K562 (cell line): ENCODE results near the gene RPL10A. TPM values are rescaled to one million over a fixed set of nuclear protein-coding genes. Genes with fewer than 3 reads are reported as not detected.

Experiments used
- CHD2 ChIP-seq: IDR thresholded peaks from 2 replicates; pipeline ENCODE4 v1.6.1; 2011; ENCODE audit warnings: low read depth, low read length
- ERF ChIP-seq: fragments of 450-650 bp; formaldehyde crosslinking; IDR thresholded peaks from 2 replicates; pipeline ENCODE4 v1.4.0; 2020; ENCODE audit warnings: mild to moderate bottlenecking, mixed read lengths
- ESRRA ChIP-seq: fragments of 450-650 bp; IDR thresholded peaks from 2 replicates; pipeline ENCODE4 v1.6.1; 2014; ENCODE audit warnings: low read depth, mild to moderate bottlenecking, moderate library complexity, borderline replicate concordance
- HOXB6 ChIP-seq: fragments of 250-450 bp; sonication (Bioruptor Pico); IDR thresholded peaks from 2 replicates; pipeline ENCODE4 v1.5.1; 2022; ENCODE audit warnings: mild to moderate bottlenecking, borderline replicate concordance
- L3MBTL2 ChIP-seq: fragments of 450-650 bp; IDR thresholded peaks from 2 replicates; pipeline ENCODE4 v1.6.1; 2016; ENCODE audit warnings: mild to moderate bottlenecking, moderate library complexity
- MCM5 ChIP-seq: fragments of 450-650 bp; IDR thresholded peaks from 2 replicates; pipeline ENCODE4 v1.6.1; 2016; ENCODE audit warnings: low read depth
- MYNN ChIP-seq, 2 experiments: sonication (generic); formaldehyde crosslinking in 1 of 2; IDR thresholded peaks; 2 replicates each; pipeline versions ENCODE4 v1.5.0 to v1.6.1; 2016 to 2020; ENCODE audit warnings: antibody characterized with exemption in 1 of 2, missing genetic modification reagents in 1 of 2
- NFXL1 ChIP-seq: fragments of 450-650 bp; formaldehyde crosslinking; IDR thresholded peaks from 2 replicates; pipeline ENCODE4 v1.4.0; 2021; ENCODE audit warnings: mild to moderate bottlenecking
- NR0B1 ChIP-seq: fragments of 450-650 bp; IDR thresholded peaks from one replicate; pipeline ENCODE4 v1.6.1; 2018; ENCODE audit warnings: mild to moderate bottlenecking, moderate library complexity; ENCODE audit not compliant: partially characterized antibody
- NRF1 ChIP-seq, 2 experiments: fragments of 450-650 bp; IDR thresholded peaks in 1 of 2; conservative IDR thresholded peaks in 1 of 2; 2 replicates each; pipeline ENCODE4 v1.6.1; 2014; ENCODE audit warnings: mild to moderate bottlenecking in 2 of 2
- PML ChIP-seq: IDR thresholded peaks from 2 replicates; pipeline ENCODE4 v1.6.1; 2012; ENCODE audit warnings: low read length, inconsistent platforms
- SRF ChIP-seq, 2 experiments: fragments of 250-450, 450-650 bp in 1 of 2; sonication (Bioruptor Pico) in 1 of 2; sonication (generic) in 1 of 2; formaldehyde crosslinking; IDR thresholded peaks; 2 replicates each; pipeline versions ENCODE4 v1.5.0 to v1.5.1; 2020 to 2022; ENCODE audit warnings: mild to moderate bottlenecking in 1 of 2, missing genetic modification reagents in 1 of 2
- STAT5A ChIP-seq: IDR thresholded peaks from 2 replicates; pipeline ENCODE4 v1.6.1; 2012; ENCODE audit warnings: low read length, inconsistent platforms, borderline replicate concordance
- SUPT5H ChIP-seq: fragments of 450-650 bp; IDR thresholded peaks from 2 replicates; pipeline ENCODE4 v1.6.1; 2016
- YY1 ChIP-seq, 3 experiments: IDR thresholded peaks; 2 replicates each; pipeline ENCODE4 v1.6.1; 2011; ENCODE audit warnings: low read length in 2 of 3, mild to moderate bottlenecking in 2 of 3, moderate library complexity in 2 of 3, borderline replicate concordance in 1 of 3, control low read depth in 1 of 3, low read depth in 1 of 3; ENCODE audit not compliant: insufficient read depth in 3 of 3, insufficient replicate concordance in 2 of 3, control insufficient read depth in 1 of 3, insufficient read length in 1 of 3; ENCODE audit errors: extremely low read depth in 1 of 3
- ZNF121 ChIP-seq: sonication (generic); formaldehyde crosslinking; conservative IDR thresholded peaks from 2 replicates; pipeline ENCODE4 v1.8.0; 2022; ENCODE audit warnings: missing genetic modification reagents
- ZNF431 ChIP-seq: sonication (generic); formaldehyde crosslinking; IDR thresholded peaks from 2 replicates; pipeline ENCODE4 v1.8.0; 2022; ENCODE audit warnings: mild to moderate bottlenecking, missing genetic modification reagents
- ZNF592 ChIP-seq: fragments of 450-650 bp; IDR thresholded peaks from 2 replicates; pipeline ENCODE4 v1.6.1; 2017; ENCODE audit warnings: antibody characterized with exemption, mild to moderate bottlenecking
- ZNF77 ChIP-seq: fragments of 250-450 bp; sonication (Bioruptor Pico); IDR thresholded peaks from 2 replicates; pipeline ENCODE4 v1.5.0; 2020
- ZSCAN29 ChIP-seq: fragments of 450-650 bp; IDR thresholded peaks from 2 replicates; pipeline ENCODE4 v1.6.1; 2017
- polyA plus RNA-seq, 8 experiments: library from polyadenylated mRNA; depleted of rRNA in 4 of 8; stranded (reverse) in 5 of 8; unstranded in 3 of 8; fragments of >200 nt; fragmentation: Nextera tagmentation in 2 of 8; fragmentation: Illumina TruSeq in 1 of 8; extraction: Ambion mirVana in 2 of 8; extraction: Trizol in 1 of 8; gene quantifications; 2 replicates each; pipeline versions ENCODE4 v1.2.1 to v1.2.3, GENCODE V29; 2011 to 2014; ENCODE audit warnings: inconsistent platforms in 1 of 8, missing spikeins in 1 of 8
- total RNA-seq, 7 experiments: library from RNA; depleted of rRNA in 6 of 7; stranded (reverse); fragments of >200 nt in 6 of 7; fragmentation: Illumina TruSeq in 2 of 7; extraction: Trizol in 2 of 7; gene quantifications; 2 replicates each; pipeline versions ENCODE4 v1.2.1 to v1.2.3, GENCODE V29; 2011 to 2021; ENCODE audit warnings: low replicate concordance in 1 of 7

The RPL10A gene
- total and polyA plus RNA-seq, 9 of the 15 experiments (the other 6 are each of a cell fraction or from before 2014, with no cell fraction given), result 1,589 to 3,237 (median 2,116) TPM

- TF ChIP-seq PML, result no peak
- TF ChIP-seq HOXB6 (CRISPR knock-in tag), result no peak
- no peak for TF ChIP-seq STAT5A
- no peak for TF ChIP-seq ZSCAN29
- 0 out of 2 replicates have a peak, but pooled peaks have one; percentile 10 for TF ChIP-seq CHD2
- no peak for TF ChIP-seq NR0B1
- no peak for TF ChIP-seq MCM5
- no peak for TF ChIP-seq NFXL1 (CRISPR knock-in tag)
- no peak for TF ChIP-seq ZNF431
- 0 out of 2 replicates have a peak, but pooled peaks have one; percentile 50 for TF ChIP-seq ESRRA
- no peak for TF ChIP-seq ZNF592
- no peak for TF ChIP-seq ZNF77
- no peak for TF ChIP-seq L3MBTL2
- peak; percentile 34; the same call in 1 of the 2 replicates for TF ChIP-seq MYNN (IDR thresholded peaks at IDR 0.05)
- no peak for TF ChIP-seq MYNN (CRISPR knock-in tag; IDR thresholded peaks at IDR 0.05)
- no peak for TF ChIP-seq YY1 (IDR thresholded peaks at IDR 0.05; ENCODE audit: borderline replicate concordance in 1 of 3, control insufficient read depth in 1 of 3, extremely low read depth in 1 of 3, insufficient read depth in 3 of 3, insufficient read length in 1 of 3, insufficient replicate concordance in 2 of 3, low read depth in 1 of 3, low read length in 2 of 3)
- TF ChIP-seq ERF, result 0 out of 2 replicates have a peak, but pooled peaks have one; percentile 58
- peak; percentile 20; the same call in 1 of the 2 replicates for TF ChIP-seq ZNF121
- TF ChIP-seq NRF1 (conservative IDR thresholded peaks at IDR 0.05 in 1 of 2, IDR thresholded peaks at IDR 0.05 in 1 of 2), result 0 out of 4 replicates have a peak, but pooled peaks of 1 of the 2 experiments have one; percentile 6
- no peak for TF ChIP-seq SRF (CRISPR knock-in tag; IDR thresholded peaks at IDR 0.05)
- TF ChIP-seq SUPT5H, result peak; percentile 69
Measured at GRCh38 chr6:35473075-35473849, 5.1 kb downstream of the RPL10A start (continued).
